ENCODE results near the gene MYO10.

- TF ChIP-seq CTCF (IDR thresholded peaks at IDR 0.05) = no peak
- no peak for TF ChIP-seq POLR2A (IDR thresholded peaks at IDR 0.05)
- no peak for TF ChIP-seq POLR2AphosphoS5 (IDR thresholded peaks at IDR 0.05)
- TF ChIP-seq EP300 (IDR thresholded peaks at IDR 0.05) = no peak
These were observed 47.0 kb upstream of the MYO10 start for GRCh38 chr5:16983022-16983639.

All from upper lobe of left lung (tissue), 4 donors.